ENCODE measurements around the gene LSM2.

DNA sequence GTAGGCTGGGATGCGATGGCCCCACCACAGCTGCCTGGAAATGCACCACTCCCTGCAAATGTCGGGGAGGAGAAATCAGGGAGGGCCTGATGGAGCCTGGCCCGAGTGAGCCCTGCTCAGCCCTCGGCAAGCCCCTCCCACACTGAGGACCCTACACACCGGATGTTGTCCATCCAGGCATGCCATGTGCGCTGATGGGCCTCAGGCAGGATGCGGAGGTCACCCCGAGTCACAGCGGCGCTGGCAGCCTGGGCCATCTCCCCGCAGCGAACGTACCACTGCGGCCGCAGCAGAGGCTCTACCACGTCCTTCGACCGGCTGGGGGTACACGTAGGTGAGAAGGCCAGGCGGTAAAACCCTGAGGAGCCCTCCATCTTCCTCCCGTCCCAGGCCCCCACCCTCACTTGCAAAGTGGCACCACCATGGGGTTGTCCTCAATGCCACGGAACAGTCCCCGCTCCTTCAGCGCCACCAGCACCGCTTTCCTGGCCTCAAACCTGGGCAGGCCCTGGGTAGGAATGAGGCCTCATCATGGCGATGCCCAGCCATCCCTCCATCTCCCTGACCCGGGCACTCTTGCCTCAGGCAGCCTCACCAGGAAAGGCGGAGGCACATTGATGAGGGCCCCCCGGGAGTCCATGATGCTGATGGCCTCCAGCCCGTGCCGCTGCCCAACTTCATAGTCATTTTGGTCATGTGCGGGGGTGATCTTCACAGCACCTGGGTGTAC, 24.5 kb downstream of the LSM2 start:
- TF ChIP-seq, protein P1, sequence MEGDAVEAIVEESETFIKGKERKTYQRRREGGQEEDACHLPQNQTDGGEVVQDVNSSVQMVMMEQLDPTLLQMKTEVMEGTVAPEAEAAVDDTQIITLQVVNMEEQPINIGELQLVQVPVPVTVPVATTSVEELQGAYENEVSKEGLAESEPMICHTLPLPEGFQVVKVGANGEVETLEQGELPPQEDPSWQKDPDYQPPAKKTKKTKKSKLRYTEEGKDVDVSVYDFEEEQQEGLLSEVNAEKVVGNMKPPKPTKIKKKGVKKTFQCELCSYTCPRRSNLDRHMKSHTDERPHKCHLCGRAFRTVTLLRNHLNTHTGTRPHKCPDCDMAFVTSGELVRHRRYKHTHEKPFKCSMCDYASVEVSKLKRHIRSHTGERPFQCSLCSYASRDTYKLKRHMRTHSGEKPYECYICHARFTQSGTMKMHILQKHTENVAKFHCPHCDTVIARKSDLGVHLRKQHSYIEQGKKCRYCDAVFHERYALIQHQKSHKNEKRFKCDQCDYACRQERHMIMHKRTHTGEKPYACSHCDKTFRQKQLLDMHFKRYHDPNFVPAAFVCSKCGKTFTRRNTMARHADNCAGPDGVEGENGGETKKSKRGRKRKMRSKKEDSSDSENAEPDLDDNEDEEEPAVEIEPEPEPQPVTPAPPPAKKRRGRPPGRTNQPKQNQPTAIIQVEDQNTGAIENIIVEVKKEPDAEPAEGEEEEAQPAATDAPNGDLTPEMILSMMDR (IDR thresholded peaks at IDR 0.05): no peak
- TF ChIP-seq EZH2 (IDR thresholded peaks at IDR 0.05; ENCODE audit: borderline replicate concordance, insufficient read depth, low read depth, low read length, poor library complexity, severe bottlenecking): no peak
